ENCODE measurements around the gene HNMT.

Gene HNMT

DNA sequence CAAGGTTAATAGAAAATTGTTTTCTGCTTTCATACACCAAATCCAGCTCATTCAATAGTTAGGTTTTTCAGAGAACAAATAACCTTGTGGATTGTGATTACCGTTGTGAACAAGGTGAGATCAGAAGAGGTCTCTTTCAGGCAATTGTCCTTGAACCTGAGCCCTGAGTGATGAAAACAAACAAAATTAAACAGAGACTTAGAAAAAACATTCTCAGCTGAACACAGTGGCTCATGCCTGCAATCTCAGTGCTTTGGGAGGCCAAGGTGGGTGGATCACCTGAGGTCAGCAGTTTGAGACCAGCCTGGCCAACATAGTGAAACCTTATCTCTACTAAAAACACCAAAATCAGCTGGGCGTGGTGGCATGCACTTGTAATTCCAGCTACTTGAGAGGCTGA lies 68.1 kb downstream of the HNMT start:
- ChIA-PET POLR2A (interaction anchor here (1.3 kb wide), 1 partner anchor 9 kb away, joined by 3 read pairs; no protein-coding TSS in a partner anchor), CTCF (interaction anchor here (0.5 to 1.8 kb wide), 3 partner anchors 18 to 795 kb away, joined by 3 to 4 read pairs (median 4); no protein-coding TSS in a partner anchor)

DNA sequence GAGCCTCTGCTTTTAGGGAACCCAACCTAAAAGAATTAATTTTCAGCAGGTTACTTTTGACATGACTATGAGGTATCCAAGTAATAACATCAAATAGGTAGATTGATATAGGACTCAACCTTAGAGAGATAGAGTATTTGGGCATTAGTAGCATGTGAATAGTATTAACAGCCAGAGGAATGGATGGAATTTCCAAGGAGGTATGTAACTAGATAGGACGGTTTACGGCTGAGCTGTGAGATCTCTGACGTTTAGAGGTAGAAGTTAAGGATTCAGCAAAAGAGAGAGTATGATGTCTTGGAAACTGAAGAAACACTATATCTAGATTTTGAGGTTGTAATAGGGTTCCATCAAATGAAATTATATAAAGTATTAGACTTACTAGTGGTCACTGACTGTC lies 70.3 kb downstream of the HNMT start:
- no peaks in the 10 kb centered on the region for H3K9me3 ChIP-seq (ENCODE audit: control insufficient read depth, insufficient read depth, low read depth, low read length)
- ChIA-PET CTCF (interaction anchor here (0.7 kb wide), 1 partner anchor 55 kb away, joined by 3 read pairs; no protein-coding TSS in a partner anchor), POLR2A (no interaction called here)
- H3K36me3 ChIP-seq (ENCODE audit: control insufficient read depth in 2 of 2, insufficient read depth in 1 of 2, low read length in 2 of 2): no peaks in the 10 kb centered on the region
- no peak overlapping the region for H3K27ac ChIP-seq (ENCODE audit: extremely low read depth, low read depth, low read length)
- no peak overlapping the region for H3K4me3 ChIP-seq (ENCODE audit: low read depth, low read length)
- H3K4me1 ChIP-seq (ENCODE audit: control insufficient read depth, insufficient read depth, low read length): no peaks in the 10 kb centered on the region
- no peak for TF ChIP-seq ZNF600 (tag by site-specific recombination; IDR thresholded peaks at IDR 0.05)
- no peak for TF ChIP-seq ZNF354C (tag by site-specific recombination; IDR thresholded peaks at IDR 0.05; ENCODE audit: borderline replicate concordance, low read depth)
- TF ChIP-seq ZSCAN30 (tag by site-specific recombination; IDR thresholded peaks at IDR 0.05): no peak

More for the DNA sequence above, 68.1 kb downstream of the HNMT start:
- no peaks in the 10 kb centered on the region for H3K4me1 ChIP-seq (ENCODE audit: control insufficient read depth, insufficient read depth, low read length)
- TF ChIP-seq ZNF184 (tag by site-specific recombination; IDR thresholded peaks at IDR 0.05) (no peak), ZFP37 (tag by site-specific recombination; IDR thresholded peaks at IDR 0.05) (no peak), GLIS1 (tag by site-specific recombination; IDR thresholded peaks at IDR 0.05) (no peak), GLI4 (tag by site-specific recombination; IDR thresholded peaks at IDR 0.05) (no peak)
- H3K9me3 ChIP-seq (ENCODE audit: control insufficient read depth, insufficient read depth, low read depth, low read length): no peaks in the 10 kb centered on the region
- no peaks in the 10 kb centered on the region for H3K36me3 ChIP-seq (ENCODE audit: control insufficient read depth in 2 of 2, insufficient read depth in 1 of 2, low read length in 2 of 2)
- no peak overlapping the region for H3K4me3 ChIP-seq (ENCODE audit: low read depth, low read length)
- no peak overlapping the region for H3K27ac ChIP-seq (ENCODE audit: extremely low read depth, low read depth, low read length)

DNA sequence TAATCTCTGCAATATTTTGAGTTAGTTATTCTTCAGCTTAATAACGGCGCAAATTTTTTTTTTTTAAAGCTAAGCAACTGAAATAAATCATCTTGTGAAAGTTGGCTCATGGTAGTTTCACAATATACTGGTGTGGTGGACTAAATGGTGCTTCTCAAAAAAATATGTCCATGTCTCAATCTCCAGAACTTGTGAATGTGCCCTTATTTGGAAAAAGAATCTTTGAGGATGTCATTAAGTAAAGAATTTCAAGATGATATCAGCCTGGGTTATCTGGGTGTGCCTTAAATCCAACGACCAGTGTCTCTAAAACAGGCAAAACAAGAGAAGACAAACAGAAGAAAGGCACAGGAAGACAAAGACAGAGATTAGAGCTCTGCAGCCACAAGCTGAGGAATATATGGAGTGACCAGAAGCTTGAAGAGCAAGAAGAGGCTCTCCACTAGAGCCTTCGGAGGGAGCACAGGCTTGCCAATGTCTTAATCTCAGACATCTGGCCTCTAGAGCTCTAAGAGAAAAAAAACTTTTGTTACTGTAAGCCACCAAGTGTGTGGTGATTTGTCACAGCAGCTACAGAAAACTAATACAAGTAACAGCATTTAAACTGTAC lies 71.4 kb downstream of the HNMT start:
- POLR2A ChIA-PET: no interaction called here

More for the DNA sequence above, 71.4 kb downstream of the HNMT start:
- Histone ChIP-seq H3K27ac (ENCODE audit: extremely low read depth, low read depth, low read length) (no peak overlapping the region), H3K36me3 (ENCODE audit: control insufficient read depth in 2 of 2, insufficient read depth in 1 of 2, low read length in 2 of 2) (no peaks in the 10 kb centered on the region), H3K4me1 (ENCODE audit: control insufficient read depth, insufficient read depth, low read length) (no peaks in the 10 kb centered on the region), H3K9me3 (ENCODE audit: control insufficient read depth, insufficient read depth, low read depth, low read length) (no peaks in the 10 kb centered on the region), H3K4me3 (ENCODE audit: low read depth, low read length) (no peak overlapping the region)
- TF ChIP-seq ZNF843 (tag by site-specific recombination; IDR thresholded peaks at IDR 0.05) (no peak), ZNF571 (tag by site-specific recombination; IDR thresholded peaks at IDR 0.05) (no peak), ZNF155 (tag by site-specific recombination; IDR thresholded peaks at IDR 0.05) (no peak), ZNF707 (tag by site-specific recombination; IDR thresholded peaks at IDR 0.05) (no peak), GLI4 (tag by site-specific recombination; IDR thresholded peaks at IDR 0.05) (no peak), ZFP37 (tag by site-specific recombination; IDR thresholded peaks at IDR 0.05) (no peak), REPIN1 (tag by site-specific recombination; IDR thresholded peaks at IDR 0.05; ENCODE audit: low read depth) (no peak), ZNF121 (tag by site-specific recombination; IDR thresholded peaks at IDR 0.05) (no peak), ZNF837 (tag by site-specific recombination; IDR thresholded peaks at IDR 0.05) (no peak), ZNF433 (tag by site-specific recombination; IDR thresholded peaks at IDR 0.05; ENCODE audit: low read depth) (no peak), ZNF623 (tag by site-specific recombination; IDR thresholded peaks at IDR 0.05) (no peak), ZNF747 (tag by site-specific recombination; IDR thresholded peaks at IDR 0.05) (no peak)
- TF ChIP-seq, protein P1, sequence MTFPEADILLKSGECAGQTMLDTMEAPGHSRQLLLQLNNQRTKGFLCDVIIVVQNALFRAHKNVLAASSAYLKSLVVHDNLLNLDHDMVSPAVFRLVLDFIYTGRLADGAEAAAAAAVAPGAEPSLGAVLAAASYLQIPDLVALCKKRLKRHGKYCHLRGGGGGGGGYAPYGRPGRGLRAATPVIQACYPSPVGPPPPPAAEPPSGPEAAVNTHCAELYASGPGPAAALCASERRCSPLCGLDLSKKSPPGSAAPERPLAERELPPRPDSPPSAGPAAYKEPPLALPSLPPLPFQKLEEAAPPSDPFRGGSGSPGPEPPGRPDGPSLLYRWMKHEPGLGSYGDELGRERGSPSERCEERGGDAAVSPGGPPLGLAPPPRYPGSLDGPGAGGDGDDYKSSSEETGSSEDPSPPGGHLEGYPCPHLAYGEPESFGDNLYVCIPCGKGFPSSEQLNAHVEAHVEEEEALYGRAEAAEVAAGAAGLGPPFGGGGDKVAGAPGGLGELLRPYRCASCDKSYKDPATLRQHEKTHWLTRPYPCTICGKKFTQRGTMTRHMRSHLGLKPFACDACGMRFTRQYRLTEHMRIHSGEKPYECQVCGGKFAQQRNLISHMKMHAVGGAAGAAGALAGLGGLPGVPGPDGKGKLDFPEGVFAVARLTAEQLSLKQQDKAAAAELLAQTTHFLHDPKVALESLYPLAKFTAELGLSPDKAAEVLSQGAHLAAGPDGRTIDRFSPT (tag by site-specific recombination; IDR thresholded peaks at IDR 0.05): no peak
- TF ChIP-seq, protein P2, sequence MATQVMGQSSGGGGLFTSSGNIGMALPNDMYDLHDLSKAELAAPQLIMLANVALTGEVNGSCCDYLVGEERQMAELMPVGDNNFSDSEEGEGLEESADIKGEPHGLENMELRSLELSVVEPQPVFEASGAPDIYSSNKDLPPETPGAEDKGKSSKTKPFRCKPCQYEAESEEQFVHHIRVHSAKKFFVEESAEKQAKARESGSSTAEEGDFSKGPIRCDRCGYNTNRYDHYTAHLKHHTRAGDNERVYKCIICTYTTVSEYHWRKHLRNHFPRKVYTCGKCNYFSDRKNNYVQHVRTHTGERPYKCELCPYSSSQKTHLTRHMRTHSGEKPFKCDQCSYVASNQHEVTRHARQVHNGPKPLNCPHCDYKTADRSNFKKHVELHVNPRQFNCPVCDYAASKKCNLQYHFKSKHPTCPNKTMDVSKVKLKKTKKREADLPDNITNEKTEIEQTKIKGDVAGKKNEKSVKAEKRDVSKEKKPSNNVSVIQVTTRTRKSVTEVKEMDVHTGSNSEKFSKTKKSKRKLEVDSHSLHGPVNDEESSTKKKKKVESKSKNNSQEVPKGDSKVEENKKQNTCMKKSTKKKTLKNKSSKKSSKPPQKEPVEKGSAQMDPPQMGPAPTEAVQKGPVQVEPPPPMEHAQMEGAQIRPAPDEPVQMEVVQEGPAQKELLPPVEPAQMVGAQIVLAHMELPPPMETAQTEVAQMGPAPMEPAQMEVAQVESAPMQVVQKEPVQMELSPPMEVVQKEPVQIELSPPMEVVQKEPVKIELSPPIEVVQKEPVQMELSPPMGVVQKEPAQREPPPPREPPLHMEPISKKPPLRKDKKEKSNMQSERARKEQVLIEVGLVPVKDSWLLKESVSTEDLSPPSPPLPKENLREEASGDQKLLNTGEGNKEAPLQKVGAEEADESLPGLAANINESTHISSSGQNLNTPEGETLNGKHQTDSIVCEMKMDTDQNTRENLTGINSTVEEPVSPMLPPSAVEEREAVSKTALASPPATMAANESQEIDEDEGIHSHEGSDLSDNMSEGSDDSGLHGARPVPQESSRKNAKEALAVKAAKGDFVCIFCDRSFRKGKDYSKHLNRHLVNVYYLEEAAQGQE (tag by site-specific recombination; IDR thresholded peaks at IDR 0.05): no peak
- TF ChIP-seq, protein P3, sequence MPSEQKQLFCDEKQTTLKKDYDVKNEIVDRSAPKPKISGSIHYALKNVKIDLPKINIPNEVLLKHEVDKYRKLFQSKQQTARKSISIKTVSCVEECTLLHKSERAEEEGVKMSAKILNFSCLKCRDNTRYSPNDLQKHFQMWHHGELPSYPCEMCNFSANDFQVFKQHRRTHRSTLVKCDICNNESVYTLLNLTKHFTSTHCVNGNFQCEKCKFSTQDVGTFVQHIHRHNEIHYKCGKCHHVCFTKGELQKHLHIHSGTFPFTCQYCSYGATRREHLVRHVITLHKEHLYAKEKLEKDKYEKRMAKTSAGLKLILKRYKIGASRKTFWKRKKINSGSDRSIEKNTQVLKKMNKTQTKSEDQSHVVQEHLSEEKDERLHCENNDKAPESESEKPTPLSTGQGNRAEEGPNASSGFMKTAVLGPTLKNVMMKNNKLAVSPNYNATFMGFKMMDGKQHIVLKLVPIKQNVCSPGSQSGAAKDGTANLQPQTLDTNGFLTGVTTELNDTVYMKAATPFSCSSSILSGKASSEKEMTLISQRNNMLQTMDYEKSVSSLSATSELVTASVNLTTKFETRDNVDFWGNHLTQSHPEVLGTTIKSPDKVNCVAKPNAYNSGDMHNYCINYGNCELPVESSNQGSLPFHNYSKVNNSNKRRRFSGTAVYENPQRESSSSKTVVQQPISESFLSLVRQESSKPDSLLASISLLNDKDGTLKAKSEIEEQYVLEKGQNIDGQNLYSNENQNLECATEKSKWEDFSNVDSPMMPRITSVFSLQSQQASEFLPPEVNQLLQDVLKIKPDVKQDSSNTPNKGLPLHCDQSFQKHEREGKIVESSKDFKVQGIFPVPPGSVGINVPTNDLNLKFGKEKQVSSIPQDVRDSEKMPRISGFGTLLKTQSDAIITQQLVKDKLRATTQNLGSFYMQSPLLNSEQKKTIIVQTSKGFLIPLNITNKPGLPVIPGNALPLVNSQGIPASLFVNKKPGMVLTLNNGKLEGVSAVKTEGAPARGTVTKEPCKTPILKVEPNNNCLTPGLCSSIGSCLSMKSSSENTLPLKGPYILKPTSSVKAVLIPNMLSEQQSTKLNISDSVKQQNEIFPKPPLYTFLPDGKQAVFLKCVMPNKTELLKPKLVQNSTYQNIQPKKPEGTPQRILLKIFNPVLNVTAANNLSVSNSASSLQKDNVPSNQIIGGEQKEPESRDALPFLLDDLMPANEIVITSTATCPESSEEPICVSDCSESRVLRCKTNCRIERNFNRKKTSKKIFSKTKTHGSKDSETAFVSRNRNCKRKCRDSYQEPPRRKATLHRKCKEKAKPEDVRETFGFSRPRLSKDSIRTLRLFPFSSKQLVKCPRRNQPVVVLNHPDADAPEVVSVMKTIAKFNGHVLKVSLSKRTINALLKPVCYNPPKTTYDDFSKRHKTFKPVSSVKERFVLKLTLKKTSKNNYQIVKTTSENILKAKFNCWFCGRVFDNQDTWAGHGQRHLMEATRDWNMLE (tag by site-specific recombination; conservative IDR thresholded peaks at IDR 0.05; ENCODE audit: low read depth): no peak
- CTCF ChIA-PET: interaction anchor here (0.7 to 1.0 kb wide), 3 partner anchors 102 to 749 kb away, joined by 3 read pairs; no protein-coding TSS in a partner anchor
